HG02970 (cell line): ENCODE data around the gene PEBP1.

Source experiments
- ATAC-seq: cut with Tn5 transposase; IDR thresholded peaks from one replicate; pipeline ENCODE4 v1.9.1; 2021; ENCODE audit warnings: mild to moderate bottlenecking, moderate library complexity, moderate number of reproducible peaks; ENCODE audit not compliant: unreplicated experiment, low FRiP score

PEBP1 gene

DNA sequence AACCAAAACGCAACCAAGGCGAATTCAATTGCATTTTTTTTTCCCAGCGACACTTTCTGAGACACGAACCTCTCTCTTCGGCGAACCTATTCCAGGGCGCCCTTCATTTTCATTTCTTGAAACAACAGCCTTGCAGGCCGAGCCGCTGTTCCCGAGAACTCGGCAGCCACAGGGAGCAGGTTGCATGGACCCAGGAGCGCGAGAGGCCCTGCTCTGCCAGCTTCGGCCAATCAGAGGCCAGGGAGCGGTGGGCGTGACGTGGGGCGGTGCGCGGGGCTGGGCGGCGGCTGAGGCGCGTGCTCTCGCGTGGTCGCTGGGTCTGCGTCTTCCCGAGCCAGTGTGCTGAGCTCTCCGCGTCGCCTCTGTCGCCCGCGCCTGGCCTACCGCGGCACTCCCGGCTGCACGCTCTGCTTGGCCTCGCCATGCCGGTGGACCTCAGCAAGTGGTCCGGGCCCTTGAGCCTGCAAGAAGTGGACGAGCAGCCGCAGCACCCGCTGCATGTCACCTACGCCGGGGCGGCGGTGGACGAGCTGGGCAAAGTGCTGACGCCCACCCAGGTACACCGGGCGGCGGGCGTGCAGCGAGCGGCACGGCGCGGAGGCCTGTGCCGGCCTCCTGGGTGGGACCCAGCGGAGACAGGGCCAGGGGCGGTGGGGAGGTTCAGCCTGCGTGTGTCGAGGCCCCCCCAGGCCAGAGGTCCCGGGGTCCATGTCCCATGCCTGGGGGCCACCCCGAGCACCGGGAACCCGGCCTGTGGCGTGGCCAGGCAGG lies at the start of gene PEBP1:
Gene PEBP1 (plus strand): TSS at position 337 of the 771 bp plus-strand sequence. CDS start 86 bp downstream, at position 423.
- peak; percentile 98 for ATAC-seq

DNA sequence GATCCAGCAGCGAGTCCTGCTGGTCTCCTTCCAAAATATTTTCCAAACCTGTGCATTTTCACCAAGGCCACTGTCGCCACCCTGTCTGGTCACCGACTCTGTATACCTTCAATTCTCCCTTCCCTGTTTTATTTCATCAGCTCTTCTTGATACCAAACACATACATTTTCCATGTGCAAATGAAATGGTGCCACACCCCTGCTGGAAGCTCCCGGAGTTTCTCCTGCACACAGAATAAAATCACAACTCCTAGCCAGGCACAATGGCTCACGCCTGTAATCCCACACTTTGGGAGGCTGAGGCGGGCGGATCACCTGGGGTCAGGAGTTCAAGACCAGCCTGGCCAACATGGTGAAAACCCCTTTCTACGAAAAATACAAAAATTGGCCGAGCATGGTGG lies 46.1 kb upstream of the PEBP1 start:
- ATAC-seq: no peak

DNA sequence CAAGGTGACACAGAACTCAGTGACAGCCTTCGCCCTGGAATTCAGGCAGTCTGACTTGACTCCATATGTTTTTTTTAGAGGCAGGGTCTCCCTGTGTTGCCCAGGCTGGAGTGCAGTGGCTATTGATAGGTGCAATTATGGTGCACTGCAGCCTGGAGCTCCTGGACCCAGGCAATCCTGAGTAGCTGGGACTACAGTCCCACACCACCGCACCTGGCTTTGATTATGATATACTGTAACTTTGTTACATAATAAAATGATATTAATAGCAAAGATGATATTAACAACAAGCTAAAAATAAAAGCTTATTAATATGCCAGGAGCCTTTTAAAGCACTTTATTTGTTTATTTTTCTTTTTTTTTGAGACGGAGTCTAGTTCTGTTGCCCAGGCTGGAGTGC lies 41.9 kb upstream of the PEBP1 start:
- no peak for ATAC-seq

DNA sequence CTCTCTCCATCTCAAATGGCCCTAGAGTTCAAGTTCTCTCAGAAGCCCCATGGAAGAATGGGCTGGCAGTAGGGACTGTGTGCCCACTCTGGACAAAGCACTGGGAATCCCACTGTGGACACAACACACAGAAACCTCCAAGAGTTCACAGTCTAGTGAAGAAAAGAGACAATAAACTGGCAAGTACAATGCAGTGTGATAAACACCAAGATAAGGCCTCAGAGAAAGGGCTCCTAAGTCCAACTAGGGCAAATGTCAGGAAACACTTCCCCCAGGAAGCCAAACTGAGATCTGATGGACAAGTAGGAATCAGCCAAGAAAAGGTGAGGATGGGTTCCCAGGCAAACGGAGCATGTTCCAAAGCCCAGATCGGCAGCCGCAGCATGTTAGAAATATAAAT lies 37.5 kb upstream of the PEBP1 start:
- ATAC-seq: no peak

DNA sequence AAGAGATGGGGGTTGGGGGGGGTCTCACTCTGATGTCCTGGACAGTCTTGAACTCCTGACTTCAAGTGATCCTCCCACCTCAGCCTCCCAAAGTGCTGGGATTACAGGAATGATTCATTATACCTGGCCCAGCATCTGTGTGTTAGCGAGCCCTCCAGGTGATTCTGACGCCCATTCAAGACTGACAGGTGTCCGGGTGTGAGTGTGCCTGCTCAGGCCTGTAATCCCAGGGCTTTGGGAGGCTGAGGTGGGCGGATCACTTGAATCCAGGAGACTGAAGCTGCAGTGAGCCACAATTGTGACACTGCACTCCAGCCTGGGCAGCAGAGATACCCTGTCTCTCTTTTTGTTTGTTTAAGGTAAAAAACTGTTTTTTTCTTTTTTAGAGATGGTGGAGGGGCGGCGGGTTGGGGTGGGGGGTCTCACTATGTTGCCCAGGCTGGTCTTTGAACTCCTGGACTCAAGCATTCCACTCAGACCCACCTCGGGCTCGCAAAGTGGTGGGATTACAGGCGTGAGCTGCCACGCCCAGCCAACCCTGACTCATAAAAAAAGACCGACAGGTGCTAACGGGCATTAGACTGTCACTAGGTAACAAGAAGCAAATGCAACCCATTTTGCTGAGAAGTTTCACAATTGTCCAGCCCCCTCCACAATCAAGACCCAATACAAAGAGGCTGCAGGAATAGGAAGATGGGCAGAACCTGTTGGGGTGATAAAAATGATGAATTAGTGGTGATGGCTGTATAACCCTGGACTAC lies 36.8 kb upstream of the PEBP1 start:
- ATAC-seq: no peak

DNA sequence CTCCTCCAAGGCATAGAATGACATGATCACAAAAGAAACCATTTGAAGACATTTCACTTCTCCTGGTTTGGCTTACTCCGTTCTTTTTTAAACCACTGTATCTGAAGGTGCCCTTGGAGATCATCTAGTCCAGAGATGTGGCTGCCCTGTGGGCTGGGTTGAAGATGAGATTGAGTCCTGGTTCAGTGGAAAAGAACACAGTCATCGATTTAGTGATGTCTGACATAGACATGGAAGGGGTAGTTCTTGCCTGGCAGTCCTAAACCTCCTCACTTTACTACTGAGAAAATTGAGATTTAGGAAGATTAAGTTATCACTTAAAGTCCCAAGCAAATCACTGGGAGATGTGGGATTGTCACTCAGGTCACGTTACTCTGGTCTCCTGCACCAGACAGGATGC lies 34.9 kb upstream of the PEBP1 start:
- no peak for ATAC-seq

DNA sequence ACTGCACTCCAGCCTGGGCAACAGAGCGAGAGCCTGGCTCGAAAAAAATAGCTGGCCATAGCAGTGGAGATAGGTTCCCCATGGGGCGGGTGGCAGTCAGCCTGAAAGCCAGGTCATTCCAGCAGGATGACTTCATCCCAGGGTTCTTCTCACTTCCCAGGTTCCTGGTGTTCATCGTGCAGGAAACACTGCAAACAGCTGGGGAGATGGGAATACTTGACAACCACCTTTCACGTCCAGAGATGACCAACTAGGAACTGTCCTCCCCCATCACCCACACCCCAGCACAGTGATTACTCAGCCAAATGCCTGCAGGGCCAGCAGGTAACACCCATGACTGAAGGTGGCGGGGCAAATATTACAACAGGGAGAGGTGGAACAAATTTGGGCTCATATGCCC lies 33.9 kb upstream of the PEBP1 start:
- no peak for ATAC-seq

DNA sequence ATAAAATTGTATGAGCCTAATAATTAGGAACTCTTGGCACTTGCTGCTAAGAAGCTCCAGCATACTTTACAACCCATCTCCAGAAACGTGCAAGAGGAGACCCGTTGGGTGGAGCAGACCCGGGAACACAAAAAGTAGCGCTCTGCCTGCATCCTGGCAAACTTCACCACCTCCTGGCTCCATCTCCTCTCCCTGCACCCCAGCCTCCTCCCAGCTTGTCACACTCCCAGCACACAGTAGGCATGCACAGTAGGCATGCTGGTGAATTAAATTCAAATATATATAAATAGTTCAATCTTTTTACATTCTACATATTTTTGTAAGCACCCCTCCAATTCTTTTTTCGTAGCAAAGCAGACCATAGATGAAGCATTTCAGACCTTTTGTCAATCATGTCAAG lies 33.3 kb upstream of the PEBP1 start:
- ATAC-seq: no peak

DNA sequence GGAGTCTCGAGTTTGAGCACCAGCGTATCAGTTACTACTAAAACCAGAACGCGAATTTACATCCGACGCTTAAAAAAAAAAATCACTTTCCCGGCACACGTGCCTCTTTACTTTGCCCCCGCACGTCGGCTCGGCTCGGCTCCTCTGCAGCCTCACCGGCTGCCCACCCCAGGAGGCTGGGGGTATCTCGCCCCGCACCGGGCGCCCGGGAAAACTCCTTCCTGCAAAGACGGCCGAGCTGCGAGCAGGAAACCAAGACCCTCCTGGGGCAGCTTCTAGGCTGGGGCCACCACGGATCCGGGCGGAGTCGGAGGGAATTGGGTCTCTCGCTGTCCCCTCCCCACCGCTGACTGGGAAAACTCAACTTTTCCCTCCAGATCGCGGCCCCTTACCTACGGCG lies 32.7 kb upstream of the PEBP1 start:
- no peak for ATAC-seq

DNA sequence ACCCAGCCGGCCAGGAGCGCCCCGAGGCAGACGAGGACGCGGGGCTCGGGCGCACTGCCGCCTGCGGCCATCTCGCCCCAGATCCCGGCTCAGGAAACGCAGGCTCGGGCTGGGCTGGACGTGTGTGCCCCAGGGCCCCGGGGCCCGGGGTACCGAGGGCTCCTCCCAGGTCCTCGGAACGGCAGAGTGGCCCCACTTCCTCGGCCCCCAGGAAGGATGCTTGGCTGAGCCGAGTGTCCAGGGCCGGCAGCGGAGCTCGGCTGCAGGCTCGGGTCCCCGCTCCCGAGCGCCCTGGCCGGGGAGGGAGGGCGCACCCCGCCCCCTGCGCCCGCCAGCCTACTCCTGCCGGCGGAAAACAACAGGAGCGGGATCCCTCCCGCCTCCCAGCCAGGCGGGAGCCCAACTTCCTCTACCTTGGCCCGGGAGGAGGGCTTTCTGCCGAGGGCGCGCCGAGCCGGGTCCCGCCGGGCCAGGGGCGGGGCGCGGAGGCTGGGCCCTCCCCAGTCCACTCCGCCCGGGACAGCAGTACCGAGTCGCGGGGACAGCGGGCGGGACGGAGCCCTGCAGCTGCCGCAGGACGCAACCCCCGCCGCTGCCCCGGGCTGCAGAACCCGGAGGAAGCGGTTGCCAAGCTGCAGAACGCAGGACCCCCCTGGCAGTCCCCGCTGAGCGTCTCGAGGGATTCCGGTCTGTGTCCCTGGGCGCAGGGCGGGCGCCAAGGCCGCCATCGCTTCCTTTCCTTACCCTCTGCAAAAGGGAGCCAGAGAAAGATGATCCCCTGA lies 32.1 kb upstream of the PEBP1 start, which contains the start of gene VSIG10:
Gene VSIG10 (minus strand): TSS at position 411 of the 782 bp plus-strand sequence. CDS start 340 bp downstream, at position 71.
- no peak for ATAC-seq

DNA sequence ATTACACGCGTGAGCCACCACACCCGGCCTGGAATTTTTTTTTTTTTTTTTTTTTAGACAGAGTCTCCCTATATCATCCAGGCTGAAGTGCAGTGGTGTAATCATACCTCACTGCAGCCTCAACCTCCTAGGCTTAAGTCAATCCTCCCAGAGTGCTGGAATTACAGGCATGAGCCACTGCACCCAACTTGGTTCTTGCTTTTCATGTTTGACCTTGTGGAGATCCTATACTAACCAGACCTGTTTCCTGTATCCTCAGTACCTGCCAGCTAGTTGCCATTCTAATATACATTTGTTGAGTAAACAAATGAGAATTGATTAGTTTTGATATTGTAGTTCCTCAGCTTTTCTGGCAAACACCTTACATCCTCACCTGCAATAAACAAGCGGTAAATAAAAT lies 28.9 kb upstream of the PEBP1 start:
- ATAC-seq: no peak

DNA sequence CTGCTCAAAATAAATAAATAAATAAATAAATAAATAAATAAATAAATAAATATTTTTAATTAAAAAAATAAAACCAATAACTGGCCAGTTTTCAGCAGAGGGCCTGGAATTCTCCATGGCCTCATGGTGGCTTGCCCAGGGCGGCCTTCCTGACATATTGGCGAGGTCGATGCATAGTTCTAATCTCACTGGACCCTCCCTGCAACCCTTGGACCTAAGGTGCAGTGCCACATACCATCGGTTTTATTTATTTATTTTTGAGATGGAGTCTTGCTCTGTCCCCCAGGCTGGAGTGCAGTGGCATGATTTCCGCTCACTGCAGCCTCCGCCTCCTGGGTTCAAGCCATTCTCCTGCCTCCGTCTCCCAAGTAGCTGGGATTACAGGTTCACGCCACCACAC lies 28.2 kb upstream of the PEBP1 start:
- no peak for ATAC-seq

DNA sequence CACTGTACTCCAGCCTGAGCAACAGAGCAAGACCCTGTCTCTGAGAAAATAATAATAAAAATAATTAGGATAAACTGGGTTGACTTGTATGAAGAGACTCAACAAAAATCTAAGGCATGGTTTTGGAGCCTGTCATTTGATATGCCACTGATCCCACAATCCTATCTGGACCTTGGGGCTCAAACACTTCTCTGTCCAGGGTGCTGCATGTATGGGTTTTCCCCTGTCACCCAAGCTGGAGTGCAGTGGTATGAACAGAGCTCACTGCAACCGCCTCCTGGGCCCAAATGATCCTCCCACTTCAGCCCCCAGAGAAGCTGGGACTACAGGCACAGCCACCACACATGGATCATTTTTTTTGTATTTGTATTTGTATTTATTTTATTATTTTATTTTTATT lies 26.8 kb upstream of the PEBP1 start:
- no peak for ATAC-seq

DNA sequence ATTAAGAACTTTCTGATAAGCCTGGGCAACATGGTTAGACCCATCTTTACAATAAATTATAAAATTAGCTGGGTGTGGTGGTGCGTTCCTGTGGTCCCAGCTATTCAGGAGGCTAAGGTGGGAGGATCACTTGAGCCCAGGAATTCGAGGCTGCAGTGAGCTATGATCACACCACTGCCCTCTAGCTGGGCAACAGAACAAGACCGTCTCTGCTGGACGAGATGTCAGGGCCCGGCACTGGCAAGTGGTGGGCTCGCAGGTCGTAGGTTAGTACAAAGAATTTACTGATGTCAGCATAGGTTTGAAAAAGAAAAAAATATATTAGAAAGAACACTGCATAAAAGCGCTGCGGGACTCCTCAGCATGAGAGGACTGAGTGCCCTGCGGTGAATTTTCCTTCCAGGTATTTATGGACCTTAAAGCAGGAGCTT lies 16.5 kb upstream of the PEBP1 start:
- no peak for ATAC-seq

DNA sequence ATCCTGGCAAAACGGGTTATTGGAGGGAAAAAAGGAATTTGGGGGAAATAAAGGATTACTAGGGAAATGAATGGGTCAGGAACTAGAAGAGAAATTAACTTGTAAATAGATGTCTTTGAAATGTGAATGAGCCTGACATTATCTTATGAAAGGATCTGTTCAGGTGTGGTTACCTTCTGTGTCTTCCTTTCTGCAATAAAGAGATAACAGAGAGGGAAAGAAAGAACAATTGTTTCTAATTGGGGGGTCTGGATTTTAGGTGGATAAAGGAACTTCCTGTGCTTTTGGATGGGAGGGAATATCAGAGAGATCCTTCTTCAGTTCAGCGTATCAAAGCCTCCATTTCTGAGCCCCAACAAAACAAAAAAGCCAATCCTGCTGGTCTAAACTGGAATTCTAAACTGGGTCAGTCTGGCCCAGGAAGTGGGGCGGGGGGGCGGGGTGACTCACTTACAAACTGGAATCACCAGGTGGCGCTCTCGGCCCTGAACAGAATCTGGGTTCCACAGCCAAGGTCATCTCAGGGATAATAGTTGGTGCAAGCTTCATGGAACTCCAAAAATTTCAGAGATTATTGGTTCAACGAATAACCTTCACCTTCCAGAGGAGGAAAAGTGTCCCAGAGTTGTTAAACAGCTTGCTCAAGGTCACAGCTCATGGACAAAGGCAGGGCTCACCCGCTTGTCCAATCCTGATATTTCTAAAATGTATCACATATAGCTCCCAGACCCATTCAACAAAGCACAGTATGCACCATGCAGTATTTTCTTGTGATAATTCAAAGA lies 15.2 kb upstream of the PEBP1 start:
- ATAC-seq: no peak

DNA sequence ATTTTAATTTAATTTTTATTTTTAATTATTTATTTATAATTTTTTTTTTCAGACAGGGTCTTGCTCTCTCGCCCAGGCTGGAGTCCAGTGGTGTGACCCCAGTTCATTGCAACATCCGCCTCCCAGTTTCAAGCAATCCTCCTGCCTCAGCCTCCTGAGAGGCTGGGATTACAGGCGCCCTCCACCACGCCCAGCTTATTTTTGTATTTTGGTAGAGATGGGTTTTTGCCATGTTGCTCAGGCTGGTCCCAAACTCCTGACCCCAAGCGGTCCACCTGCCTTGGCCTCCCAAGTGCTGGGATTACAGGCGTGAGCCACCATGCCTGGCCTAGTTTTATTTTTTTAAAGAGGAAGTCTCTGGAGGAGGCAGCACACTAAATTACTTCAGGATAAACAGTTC lies 13.7 kb upstream of the PEBP1 start:
- ATAC-seq: no peak

DNA sequence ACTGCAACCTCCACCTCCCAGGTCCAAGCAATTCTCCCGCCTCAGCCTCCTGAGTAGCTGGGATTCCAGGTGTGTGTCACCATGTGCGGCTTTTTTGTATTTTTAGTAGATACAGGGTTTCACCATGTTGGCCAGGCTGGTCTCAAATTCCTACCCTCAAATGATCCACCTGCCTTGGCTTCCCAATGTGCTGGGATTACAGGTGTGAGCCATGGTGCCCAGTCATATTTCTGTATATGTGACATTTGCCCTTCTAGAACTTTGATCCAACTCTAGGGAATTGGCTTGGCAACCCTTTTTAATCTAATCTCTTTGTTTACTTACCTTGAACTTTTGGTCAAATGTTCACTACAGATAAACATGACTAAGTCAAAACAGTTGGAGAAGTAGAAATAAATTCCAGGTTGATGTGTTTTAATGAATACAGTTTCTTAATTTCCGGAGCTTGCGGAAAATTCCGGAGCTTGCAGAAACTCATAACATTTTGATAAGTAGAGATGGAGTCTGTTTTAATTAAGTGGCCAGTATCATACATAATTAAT lies 11.5 kb upstream of the PEBP1 start:
- ATAC-seq: no peak

DNA sequence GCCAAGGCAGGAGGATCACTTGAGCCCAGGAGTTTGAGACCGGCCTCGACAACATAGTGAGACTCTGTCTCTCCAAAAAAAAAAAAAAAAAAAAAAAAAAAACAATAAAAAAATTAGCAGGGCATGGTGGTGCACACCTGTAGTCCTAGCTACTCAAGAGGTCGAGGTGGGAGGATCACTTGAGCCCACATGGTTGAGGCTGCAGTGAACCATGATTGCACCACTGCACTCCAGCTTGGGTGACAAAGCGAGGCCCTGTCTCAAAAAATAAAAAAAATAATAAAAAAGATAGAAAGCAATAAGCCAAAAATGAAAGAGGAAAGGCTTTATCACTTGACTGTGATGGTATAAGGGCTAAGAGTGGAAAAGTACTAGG lies 10.2 kb upstream of the PEBP1 start:
- ATAC-seq: no peak

DNA sequence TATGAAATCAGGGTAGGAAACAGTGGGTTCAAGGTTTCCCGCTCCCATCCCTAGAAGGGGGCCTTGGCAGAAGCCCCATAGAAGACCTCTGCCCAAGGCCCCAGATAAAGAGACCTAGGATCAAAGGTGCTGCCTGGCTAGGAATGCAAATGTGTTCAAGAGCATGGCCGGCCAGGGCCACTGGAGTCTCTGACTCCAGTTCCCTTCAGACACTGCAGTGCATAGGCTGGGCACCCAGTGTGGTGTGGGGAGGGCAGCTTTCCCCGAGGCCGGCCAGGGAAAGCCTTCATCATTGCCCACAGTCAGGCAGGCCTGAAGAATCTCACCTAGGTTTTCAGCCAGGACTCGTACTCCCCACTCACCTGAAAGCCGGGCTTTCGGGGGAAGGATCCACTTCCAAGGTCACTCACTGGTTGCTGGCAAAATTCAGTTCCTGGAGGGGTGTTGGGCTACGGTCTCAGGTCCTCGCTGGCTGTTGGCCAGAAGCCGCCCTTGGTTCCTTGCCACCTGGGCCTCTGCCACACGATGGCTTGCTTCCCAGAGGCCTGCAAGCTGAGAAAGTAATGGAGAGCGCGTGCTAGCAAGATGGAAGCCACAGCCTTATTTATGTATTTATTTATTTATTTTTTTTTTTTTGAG lies 9.7 kb upstream of the PEBP1 start:
- ATAC-seq: no peak

DNA sequence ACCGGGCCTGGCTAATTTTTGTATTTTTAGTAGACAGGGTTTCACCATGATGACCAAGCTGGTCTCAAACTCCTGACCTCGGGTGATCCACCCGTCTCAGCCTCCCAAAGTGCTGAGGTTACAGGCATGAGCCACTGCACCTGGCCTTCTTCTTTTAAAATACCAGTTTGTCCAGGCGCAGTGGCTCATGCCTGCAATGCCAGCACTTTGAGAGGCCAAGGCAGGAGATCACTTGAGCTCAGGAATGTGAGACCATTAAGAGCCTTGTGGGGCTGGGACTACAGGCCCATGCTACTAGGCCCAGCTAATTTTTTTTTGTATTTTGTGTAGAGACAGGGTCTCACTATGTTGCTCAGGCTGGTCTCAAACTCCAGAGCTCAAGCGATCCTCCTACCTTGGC lies 8.1 kb upstream of the PEBP1 start:
- ATAC-seq: no peak
